ENCODE results near the gene PRMT1. TPM values are rescaled to one million over a fixed set of nuclear protein-coding genes. Genes with fewer than 3 reads are reported as not detected.
A peak's percentile ranks its signal among the peaks of the same experiment; 100 is the strongest.

The PRMT1 gene
- total and polyA plus RNA-seq, 9 of the 15 experiments (the other 6 are each of a cell fraction or from before 2014, with no cell fraction given) = 13.3 to 464 (median 326) TPM

DNA sequence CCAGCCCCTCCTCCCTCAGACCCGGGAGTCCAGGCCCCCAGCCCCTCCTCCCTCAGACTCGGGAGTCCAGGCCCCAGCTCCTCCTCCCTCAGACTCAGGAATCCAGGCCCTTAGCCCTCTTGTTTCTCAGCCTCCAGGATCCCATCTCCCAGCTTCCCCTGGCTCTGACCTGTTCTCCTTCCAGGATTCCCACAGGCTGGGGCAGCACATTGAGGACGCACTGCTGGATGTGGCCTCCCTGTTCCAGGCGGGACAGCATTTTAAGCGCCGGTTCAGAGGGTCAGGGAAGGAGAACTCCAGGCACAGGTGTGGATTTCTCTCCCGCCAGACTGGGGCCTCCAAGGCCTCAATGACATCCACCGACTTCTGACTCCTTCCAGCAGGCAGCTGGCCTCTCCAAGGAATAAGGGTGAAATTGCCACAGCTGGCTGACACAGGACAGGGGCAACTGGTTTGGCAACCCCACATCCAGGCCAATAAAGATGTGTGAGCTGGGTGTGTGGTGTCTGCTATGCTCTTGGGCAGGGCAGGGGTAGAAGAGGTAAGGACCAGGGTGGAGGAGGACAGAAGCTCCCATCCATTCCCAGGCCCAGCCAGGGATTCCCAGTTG lies 36.3 kb downstream of the PRMT1 start:
- no peak for FAIRE-seq
- Histone ChIP-seq H3K79me2 (ENCODE audit: control insufficient read depth, insufficient read depth, low read length) (no peaks in the 10 kb centered on the region), H3K4me2 (ENCODE audit: insufficient read depth, low read length) (no peak overlapping the region), H4K20me1 (replicated peaks; ENCODE audit: control insufficient read depth, insufficient read depth, low read length) (no peaks in the 10 kb centered on the region), H3K4me1 (replicated peaks in 1 of 2; ENCODE audit: control insufficient read depth in 2 of 2, insufficient read depth in 2 of 2, low read length in 2 of 2) (peaks cover 20 to 33% of the 10 kb centered on the region in 2 experiments; a peak in 4 of 5 replicates), H3K4me3 (peak overlapping the region; percentile 34; the same call in 1 of the 2 replicates), H3K36me3 (ENCODE audit: control insufficient read depth, insufficient read depth, low read length) (no peaks in the 10 kb centered on the region), H3K27me3 (ENCODE audit: control insufficient read depth in 2 of 2, insufficient read depth in 2 of 2, low read length in 2 of 2) (no peaks in the 10 kb centered on the region), H3K9ac (ENCODE audit: insufficient read depth in 1 of 2, low read depth in 2 of 2, low read length in 2 of 2) (peak overlapping the region in 1 of 2 experiments; percentile 62; a peak in 2 of 4 replicates), H3K9me3 (replicated peaks; ENCODE audit: control insufficient read depth, insufficient read depth, low read depth, low read length) (no peaks in the 10 kb centered on the region), H3K27ac (ENCODE audit: extremely low read depth, low read depth, low read length) (no peak overlapping the region), H3K9me1 (ENCODE audit: control insufficient read depth, insufficient read depth, low read length) (no peaks in the 10 kb centered on the region), H2AFZ (ENCODE audit: low read depth, low read length) (no peak overlapping the region)
- BruUV-seq (replicated peaks) = no TSS peak
- in situ Hi-C loops (cut with MboI) = no loop called here
- WGBS (ENCODE audit: insufficient coverage, low coverage, missing lambda C conversion rate) = 86% methylated on average over 6 of the region's 8 CpGs
- POLR2A ChIA-PET = interaction anchor here (0.5 to 0.9 kb wide), 2 partner anchors 27 to 218 kb away, joined by 3 read pairs; no protein-coding TSS in a partner anchor
- DNase-seq (ENCODE audit: extremely low read depth in 1 of 4, low spot score in 3 of 4) = no peak
- CTCF ChIA-PET (ENCODE audit: low intra/inter-chr PET ratio) = no interaction called here
- ATAC-seq = no peak
- no peak for TF ChIP-seq FOS (IDR thresholded peaks at IDR 0.05; ENCODE audit: extremely low read depth, insufficient read length)
- TF ChIP-seq ZFX (CRISPR knock-in tag; IDR thresholded peaks at IDR 0.05) = no peak
- no peak for TF ChIP-seq BACH1 (tag; IDR thresholded peaks at IDR 0.05)
- TF ChIP-seq, protein P1, sequence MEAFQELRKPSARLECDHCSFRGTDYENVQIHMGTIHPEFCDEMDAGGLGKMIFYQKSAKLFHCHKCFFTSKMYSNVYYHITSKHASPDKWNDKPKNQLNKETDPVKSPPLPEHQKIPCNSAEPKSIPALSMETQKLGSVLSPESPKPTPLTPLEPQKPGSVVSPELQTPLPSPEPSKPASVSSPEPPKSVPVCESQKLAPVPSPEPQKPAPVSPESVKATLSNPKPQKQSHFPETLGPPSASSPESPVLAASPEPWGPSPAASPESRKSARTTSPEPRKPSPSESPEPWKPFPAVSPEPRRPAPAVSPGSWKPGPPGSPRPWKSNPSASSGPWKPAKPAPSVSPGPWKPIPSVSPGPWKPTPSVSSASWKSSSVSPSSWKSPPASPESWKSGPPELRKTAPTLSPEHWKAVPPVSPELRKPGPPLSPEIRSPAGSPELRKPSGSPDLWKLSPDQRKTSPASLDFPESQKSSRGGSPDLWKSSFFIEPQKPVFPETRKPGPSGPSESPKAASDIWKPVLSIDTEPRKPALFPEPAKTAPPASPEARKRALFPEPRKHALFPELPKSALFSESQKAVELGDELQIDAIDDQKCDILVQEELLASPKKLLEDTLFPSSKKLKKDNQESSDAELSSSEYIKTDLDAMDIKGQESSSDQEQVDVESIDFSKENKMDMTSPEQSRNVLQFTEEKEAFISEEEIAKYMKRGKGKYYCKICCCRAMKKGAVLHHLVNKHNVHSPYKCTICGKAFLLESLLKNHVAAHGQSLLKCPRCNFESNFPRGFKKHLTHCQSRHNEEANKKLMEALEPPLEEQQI (IDR thresholded peaks at IDR 0.05) = no peak
- no peak for TF ChIP-seq ZNF551 (CRISPR knock-in tag; IDR thresholded peaks at IDR 0.05)
- no peak for TF ChIP-seq HDAC3 (IDR thresholded peaks at IDR 0.05; ENCODE audit: borderline replicate concordance, partially characterized antibody)
- TF ChIP-seq BRD9 (IDR thresholded peaks at IDR 0.05; ENCODE audit: low read depth, partially characterized antibody) = no peak
- TF ChIP-seq NONO (IDR thresholded peaks at IDR 0.05; ENCODE audit: low read depth in 2 of 2, low read length in 1 of 2) = no peak
- no peak for TF ChIP-seq TBL1XR1 (IDR thresholded peaks at IDR 0.05; ENCODE audit: low read length in 2 of 2)
- intact Hi-C loops (cut with micrococcal nuclease) = loop anchor here (10.0 kb wide), 1 partner anchor 161 kb away; the partner anchor contains the start of genes AKT1S1 and TBC1D17
